ENCODE results near the gene RAPSN. TPM values are rescaled to one million over a fixed set of nuclear protein-coding genes. Genes with fewer than 3 reads are reported as not detected.

Gene RAPSN
- total RNA-seq, 2 experiments from 2014 or later: not detected

DNA sequence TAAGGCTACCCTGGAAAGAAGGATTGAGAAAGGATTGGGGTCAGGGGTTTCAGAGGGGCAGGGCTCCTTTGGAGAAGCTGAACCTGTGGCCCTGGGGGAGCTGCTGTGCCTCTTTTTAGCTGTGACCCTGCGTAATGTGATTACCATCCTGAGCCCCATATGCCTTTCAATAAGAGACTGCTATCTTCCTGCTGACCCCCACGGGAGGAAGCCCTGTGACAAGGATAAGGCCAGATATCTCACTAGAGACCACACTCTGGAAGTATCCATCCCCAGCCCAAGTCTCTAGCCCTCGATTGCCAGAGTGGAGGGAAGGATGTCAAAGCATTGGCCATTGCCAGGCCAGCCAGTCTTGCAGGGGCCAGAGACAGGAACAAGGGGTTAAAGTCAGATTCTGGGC, 45.4 kb downstream of the RAPSN start:
- Histone ChIP-seq H3K27ac (ENCODE audit: low read depth, low read length, poor library complexity, severe bottlenecking) (peak overlapping the region; percentile 38), H3K4me3 (ENCODE audit: low read depth, low read length, poor library complexity, severe bottlenecking) (no peak overlapping the region)

DNA sequence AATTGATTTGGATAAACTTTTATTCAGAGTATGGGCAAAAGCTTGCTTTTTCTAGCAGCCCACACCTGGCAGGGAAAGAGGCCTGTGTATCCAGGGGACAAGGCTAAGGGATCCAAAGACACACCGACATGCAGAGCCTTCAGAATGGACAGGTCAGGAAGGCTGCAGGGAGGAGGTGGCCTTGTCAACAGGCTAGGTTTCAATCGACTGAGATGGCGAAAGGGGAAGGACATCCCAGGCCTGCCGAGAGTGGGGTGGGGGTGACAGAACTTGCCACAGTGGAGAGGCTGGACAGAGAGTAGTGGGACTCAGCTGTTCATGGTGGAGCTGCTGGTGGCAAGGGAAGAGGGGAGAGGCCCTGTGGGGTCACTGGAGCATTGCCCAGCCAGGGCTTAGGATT, 45.8 kb downstream of the RAPSN start:
- no peaks in the 10 kb centered on the region for H3K9me2 ChIP-seq (ENCODE audit: insufficient read depth, low read length)
- POLR2A ChIA-PET: interaction anchor here (0.7 to 2.4 kb wide), 3 partner anchors 10 to 38 kb away, joined by 3 to 9 read pairs (median 5); partner anchors contain the start of gene SPI1
- TF ChIP-seq, protein P1, sequence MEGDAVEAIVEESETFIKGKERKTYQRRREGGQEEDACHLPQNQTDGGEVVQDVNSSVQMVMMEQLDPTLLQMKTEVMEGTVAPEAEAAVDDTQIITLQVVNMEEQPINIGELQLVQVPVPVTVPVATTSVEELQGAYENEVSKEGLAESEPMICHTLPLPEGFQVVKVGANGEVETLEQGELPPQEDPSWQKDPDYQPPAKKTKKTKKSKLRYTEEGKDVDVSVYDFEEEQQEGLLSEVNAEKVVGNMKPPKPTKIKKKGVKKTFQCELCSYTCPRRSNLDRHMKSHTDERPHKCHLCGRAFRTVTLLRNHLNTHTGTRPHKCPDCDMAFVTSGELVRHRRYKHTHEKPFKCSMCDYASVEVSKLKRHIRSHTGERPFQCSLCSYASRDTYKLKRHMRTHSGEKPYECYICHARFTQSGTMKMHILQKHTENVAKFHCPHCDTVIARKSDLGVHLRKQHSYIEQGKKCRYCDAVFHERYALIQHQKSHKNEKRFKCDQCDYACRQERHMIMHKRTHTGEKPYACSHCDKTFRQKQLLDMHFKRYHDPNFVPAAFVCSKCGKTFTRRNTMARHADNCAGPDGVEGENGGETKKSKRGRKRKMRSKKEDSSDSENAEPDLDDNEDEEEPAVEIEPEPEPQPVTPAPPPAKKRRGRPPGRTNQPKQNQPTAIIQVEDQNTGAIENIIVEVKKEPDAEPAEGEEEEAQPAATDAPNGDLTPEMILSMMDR (conservative IDR thresholded peaks at IDR 0.05; ENCODE audit: low read length): no peak
- no peak for TF ChIP-seq EZH2phosphoT487 (IDR thresholded peaks at IDR 0.05; ENCODE audit: borderline replicate concordance, low read depth, low read length)
- BruUV-seq (replicated peaks): no TSS peak
- intact Hi-C loops (cut with micrococcal nuclease; ENCODE audit: unreplicated experiment): loop anchor here (5.0 kb wide), 1 partner anchor 291 kb away; no protein-coding TSS in a partner anchor
- H3K4me1 ChIP-seq (ENCODE audit: insufficient read depth, low read length, poor library complexity, severe bottlenecking): peaks cover 78% of the 10 kb centered on the region
- peak overlapping the region; percentile 9; the same call in 1 of the 2 replicates for H3K4me2 ChIP-seq (ENCODE audit: low read length)
- peak overlapping the region; percentile 38 for H3K27ac ChIP-seq (ENCODE audit: low read depth, low read length, poor library complexity, severe bottlenecking)
- no peak for DNase-seq (ENCODE audit: low spot score)
- no peaks in the 10 kb centered on the region for H3K9me3 ChIP-seq (ENCODE audit: low read length)
- H2AFZ ChIP-seq (ENCODE audit: low read length): peak overlapping the region; percentile 81
- CTCF ChIA-PET (ENCODE audit: unreplicated experiment): interaction anchor here (1.4 to 1.5 kb wide), 2 partner anchors 9 to 29 kb away, joined by 3 to 6 read pairs; no protein-coding TSS in a partner anchor
- H3K79me2 ChIP-seq (ENCODE audit: insufficient read depth, low read depth, low read length): no peaks in the 10 kb centered on the region
- no peaks in the 10 kb centered on the region for H4K20me1 ChIP-seq (ENCODE audit: insufficient read depth, low read length)
- no peak overlapping the region for H3K4me3 ChIP-seq (ENCODE audit: low read depth, low read length, poor library complexity, severe bottlenecking)
- no peaks in the 10 kb centered on the region for H3K36me3 ChIP-seq (ENCODE audit: insufficient read depth, low read length)

More for the DNA sequence above, 45.4 kb downstream of the RAPSN start:
- peak overlapping the region; percentile 81 for H2AFZ ChIP-seq (ENCODE audit: low read length)
- intact Hi-C loops (cut with micrococcal nuclease; ENCODE audit: unreplicated experiment): loop anchor here (5.0 kb wide), 1 partner anchor 291 kb away; no protein-coding TSS in a partner anchor
- BruUV-seq (replicated peaks): no TSS peak
- TF ChIP-seq, protein P1 (conservative IDR thresholded peaks at IDR 0.05; ENCODE audit: low read length): no peak
- no peak for TF ChIP-seq EZH2phosphoT487 (IDR thresholded peaks at IDR 0.05; ENCODE audit: borderline replicate concordance, low read depth, low read length)
- H3K79me2 ChIP-seq (ENCODE audit: insufficient read depth, low read depth, low read length): no peaks in the 10 kb centered on the region
- H3K4me2 ChIP-seq (ENCODE audit: low read length): peak overlapping the region; percentile 9; the same call in 1 of the 2 replicates
- peaks cover 73% of the 10 kb centered on the region for H3K4me1 ChIP-seq (ENCODE audit: insufficient read depth, low read length, poor library complexity, severe bottlenecking)
- no peak for DNase-seq (ENCODE audit: low spot score)
- no peaks in the 10 kb centered on the region for H3K9me2 ChIP-seq (ENCODE audit: insufficient read depth, low read length)
- ChIA-PET CTCF (ENCODE audit: unreplicated experiment) (interaction anchor here (1.4 to 1.5 kb wide), 2 partner anchors 10 to 29 kb away, joined by 3 to 6 read pairs; no protein-coding TSS in a partner anchor), POLR2A (interaction anchor here (0.7 to 2.4 kb wide), 3 partner anchors 10 to 39 kb away, joined by 3 to 9 read pairs (median 5); partner anchors contain the start of gene SPI1)
- H4K20me1 ChIP-seq (ENCODE audit: insufficient read depth, low read length): no peaks in the 10 kb centered on the region
- no peaks in the 10 kb centered on the region for H3K36me3 ChIP-seq (ENCODE audit: insufficient read depth, low read length)
- no peaks in the 10 kb centered on the region for H3K9me3 ChIP-seq (ENCODE audit: low read length)
